Tibial artery (tissue), 4 donors: ENCODE data around the gene ADAM10.

ENCODE experiments used
- DNase-seq, 2 donors: peaks; one replicate each; pipeline ENCODE4 v3.0.0-alpha.2; 2019
- H3K27ac ChIP-seq, 2 donors: fragments of 200-600 bp; sonication (generic) in 1 of 2; 1 replicate in 1 of 2; 2 replicates in 1 of 2; pipeline ENCODE4 v1.5.1; 2018 to 2019; ENCODE audit warnings: mild to moderate bottlenecking in 1 of 2
- H3K27me3 ChIP-seq, 2 donors: fragments of 200-600 bp; sonication (generic) in 1 of 2; one replicate each; pipeline versions ENCODE4 v1.5.1 to v1.6.0; 2016 to 2019
- H3K36me3 ChIP-seq, 3 donors: fragments of 200-600 bp; sonication (generic) in 2 of 3; one replicate each; pipeline ENCODE4 v1.5.1; 2016 to 2019; ENCODE audit warnings: mild to moderate bottlenecking in 2 of 3
- H3K4me1 ChIP-seq, 4 donors: fragments of 200-600 bp; sonication (generic) in 2 of 4; 1 replicate in 3 of 4; 2 replicates in 1 of 4; pipeline ENCODE4 v1.5.1; 2016 to 2019
- H3K4me3 ChIP-seq, 2 donors: fragments of 200-600 bp; sonication (generic) in 1 of 2; 1 replicate in 1 of 2; 2 replicates in 1 of 2; pipeline ENCODE4 v1.5.1; 2018 to 2019; ENCODE audit warnings: mild to moderate bottlenecking in 2 of 2
- H3K9me3 ChIP-seq, 3 donors: fragments of 200-600 bp; sonication (generic) in 1 of 3; one replicate each; pipeline ENCODE4 v1.5.1; 2016 to 2019
- CTCF ChIP-seq, 2 experiments: fragments of 200-600 bp in 1 of 2; fragments of 450-650 bp in 1 of 2; IDR thresholded peaks; one replicate each; pipeline ENCODE4 v1.5.1; 2017 to 2019; ENCODE audit warnings: antibody characterized with exemption in 2 of 2, mild to moderate bottlenecking in 1 of 2, moderate library complexity in 1 of 2
- intact Hi-C: fragments of 100-400 bp; cut with DNase I; formaldehyde crosslinking; loops from one replicate; pipeline ENCODE4 v1.15.0; 2023; ENCODE audit warnings: low total_unique reads

Gene ADAM10

GRCh38 chr15:58546066-58546591 lies 203.4 kb downstream of the ADAM10 start:
- Histone ChIP-seq H3K4me1 (peaks cover 0 to 17% (median 9%) of the 10 kb centered on the region in 4 donors), H3K27me3 (no peaks in the 10 kb centered on the region), H3K9me3 (no peaks in the 10 kb centered on the region), H3K4me3 (no peak overlapping the region), H3K27ac (no peak overlapping the region), H3K36me3 (no peaks in the 10 kb centered on the region)
- intact Hi-C loops = no loop called here
- no peak for TF ChIP-seq CTCF (IDR thresholded peaks at IDR 0.05)
- no peak for DNase-seq

- Histone ChIP-seq H3K4me1 (peaks cover 0 to 17% (median 9%) of the 10 kb centered on the region in 4 donors), H3K27ac (no peak overlapping the region), H3K4me3 (no peak overlapping the region), H3K36me3 (no peaks in the 10 kb centered on the region), H3K27me3 (no peaks in the 10 kb centered on the region), H3K9me3 (no peaks in the 10 kb centered on the region)
- TF ChIP-seq CTCF (IDR thresholded peaks at IDR 0.05) = no peak
- no peak for DNase-seq
- intact Hi-C loops = no loop called here
Measured at GRCh38 chr15:58545307-58546065, 204.0 kb downstream of the ADAM10 start.

- Histone ChIP-seq H3K27me3 (no peaks in the 10 kb centered on the region), H3K36me3 (no peaks in the 10 kb centered on the region), H3K4me3 (no peak overlapping the region), H3K4me1 (peaks cover 0 to 17% (median 9%) of the 10 kb centered on the region in 4 donors), H3K27ac (no peak overlapping the region), H3K9me3 (no peaks in the 10 kb centered on the region)
- no peak for TF ChIP-seq CTCF (IDR thresholded peaks at IDR 0.05)
- DNase-seq = no peak
- intact Hi-C loops = no loop called here
Measured at GRCh38 chr15:58544756-58545155, 204.8 kb downstream of the ADAM10 start.

GRCh38 chr15:58543664-58544335 lies 205.7 kb downstream of the ADAM10 start:
- DNase-seq = no peak
- intact Hi-C loops = no loop called here
- Histone ChIP-seq H3K9me3 (no peaks in the 10 kb centered on the region), H3K4me1 (peaks cover 0 to 17% (median 9%) of the 10 kb centered on the region in 4 donors), H3K27ac (no peak overlapping the region), H3K27me3 (no peaks in the 10 kb centered on the region), H3K4me3 (no peak overlapping the region), H3K36me3 (no peaks in the 10 kb centered on the region)
- no peak for TF ChIP-seq CTCF (IDR thresholded peaks at IDR 0.05)

GRCh38 chr15:58541410-58542087 lies 208.0 kb downstream of the ADAM10 start:
- intact Hi-C loops = no loop called here
- no peak for DNase-seq
- Histone ChIP-seq H3K36me3 (no peaks in the 10 kb centered on the region), H3K4me1 (peaks cover 0 to 2% (median under 1%) of the 10 kb centered on the region in 4 donors), H3K27me3 (no peaks in the 10 kb centered on the region), H3K4me3 (no peak overlapping the region), H3K27ac (no peak overlapping the region), H3K9me3 (no peaks in the 10 kb centered on the region)
- TF ChIP-seq CTCF (IDR thresholded peaks at IDR 0.05) = no peak
